Activated CD4-positive, alpha-beta T cell treated with anti-CD3 and anti-CD28 coated beads for 24 hours (primary cell): ENCODE measurements around the gene PROSER3.
"Not testable (repeated sequence)": the region's sequence is repeated elsewhere in the genome, so short reads cannot be mapped to it uniquely, and the experiment has no call there.

Experiments
- DNase-seq, 2 donors: peaks; one replicate each; pipeline ENCODE4 v3.0.0-alpha.2; 2020; ENCODE audit warnings: low read depth in 2 of 2

PROSER3 gene

GRCh38 chr19:35753634-35754369 lies 4.2 kb upstream of the PROSER3 start:
- DNase-seq = no peak

GRCh38 chr19:35754370-35755130 lies 3.4 kb upstream of the PROSER3 start:
- DNase-seq = no peak

DNA sequence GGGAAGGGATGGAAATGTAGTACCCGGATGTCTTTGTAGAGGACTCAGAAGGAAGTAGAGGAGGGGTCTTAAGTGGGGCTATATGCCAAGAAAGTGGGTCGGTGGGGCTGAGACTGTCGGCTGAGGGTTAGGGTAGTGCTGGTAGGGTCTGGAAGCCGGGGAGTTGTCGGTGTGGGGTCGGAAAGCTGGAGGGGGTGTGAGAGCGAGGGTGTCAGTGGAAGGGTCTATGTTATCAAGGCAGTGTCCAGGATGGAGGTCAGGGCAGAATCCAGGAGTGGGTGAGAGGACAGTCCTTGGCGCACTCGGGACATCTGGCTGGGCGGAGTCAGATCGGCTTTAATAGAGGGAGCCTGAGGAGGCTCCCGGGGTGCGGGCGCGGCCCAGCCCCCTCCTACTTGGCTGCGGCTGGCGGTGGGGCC lies 2.8 kb upstream of the PROSER3 start:
- no peak for DNase-seq

GRCh38 chr19:35755550-35756376 lies 2.2 kb upstream of the PROSER3 start:
- DNase-seq = no peak

DNA sequence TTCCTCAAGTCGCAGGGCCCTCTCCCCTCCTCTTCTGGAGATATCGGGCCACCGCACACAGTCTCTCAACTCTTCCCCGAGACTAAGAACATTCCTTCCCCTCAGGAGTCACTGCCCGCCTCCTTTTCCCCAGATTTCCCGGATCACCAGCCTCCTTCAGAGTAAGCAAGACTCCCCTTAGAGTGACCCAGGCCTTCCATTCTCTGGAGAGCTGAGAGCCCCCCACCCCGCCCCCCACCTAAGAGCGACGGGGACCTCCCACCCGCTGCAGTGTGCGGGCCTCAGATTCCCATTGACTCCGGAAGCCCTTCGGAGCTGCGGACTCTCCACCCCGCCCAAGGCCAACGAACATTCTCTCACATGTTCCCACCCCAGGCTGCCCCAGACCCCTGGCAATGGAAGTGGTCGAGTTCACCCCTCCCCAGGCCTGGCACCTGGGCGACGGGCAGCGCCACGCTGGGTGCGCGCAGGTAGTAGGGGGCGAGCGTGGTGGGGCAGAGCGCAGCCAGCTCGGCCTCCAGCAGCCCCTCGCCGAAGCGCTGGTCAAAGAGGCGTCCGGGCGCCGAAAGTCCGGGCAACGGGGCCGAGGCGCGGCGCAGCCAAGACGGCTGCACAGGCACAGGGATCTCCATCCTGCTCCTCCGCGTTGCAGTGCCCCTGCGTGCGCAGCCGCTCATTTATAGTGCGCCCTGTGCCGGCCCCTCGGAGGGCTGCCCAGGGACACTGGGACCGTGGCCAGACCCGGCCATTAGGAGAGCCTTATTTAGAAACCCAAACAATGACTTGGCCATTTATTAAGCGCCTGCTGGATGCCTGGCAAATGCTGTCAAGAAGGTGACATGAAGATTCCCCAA lies 1.4 kb upstream of the PROSER3 start, which contains the start of gene HSPB6:
Gene HSPB6, minus strand, starts transcription at position 653 of the 854 bp plus-strand sequence. Its CDS starts 21 bp downstream, at position 632.
- no peak for DNase-seq

- no peak for DNase-seq
These were observed 686 bp upstream of the PROSER3 start for GRCh38 chr19:35757231-35757748.

DNA sequence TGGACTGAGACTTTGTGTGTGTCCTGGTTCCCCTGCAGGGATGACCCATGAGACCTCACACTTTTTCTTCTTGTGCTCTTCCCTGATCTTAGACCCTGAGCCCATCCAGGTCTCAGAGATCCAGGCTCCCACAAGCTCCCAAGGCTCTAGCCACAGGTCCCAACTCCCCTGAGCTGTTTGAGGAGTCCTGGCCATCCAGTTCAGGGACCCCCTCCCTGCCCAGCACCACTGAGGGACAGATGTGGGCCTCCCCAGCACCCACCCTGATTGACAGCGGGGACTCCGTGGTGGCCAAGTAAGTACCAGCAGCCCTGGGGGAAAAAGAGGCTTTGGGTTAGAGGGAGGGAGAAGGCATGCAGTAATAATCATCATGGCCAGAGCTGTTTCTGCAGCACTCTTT lies 1.7 kb downstream of the PROSER3 start:
- no peak for DNase-seq

DNA sequence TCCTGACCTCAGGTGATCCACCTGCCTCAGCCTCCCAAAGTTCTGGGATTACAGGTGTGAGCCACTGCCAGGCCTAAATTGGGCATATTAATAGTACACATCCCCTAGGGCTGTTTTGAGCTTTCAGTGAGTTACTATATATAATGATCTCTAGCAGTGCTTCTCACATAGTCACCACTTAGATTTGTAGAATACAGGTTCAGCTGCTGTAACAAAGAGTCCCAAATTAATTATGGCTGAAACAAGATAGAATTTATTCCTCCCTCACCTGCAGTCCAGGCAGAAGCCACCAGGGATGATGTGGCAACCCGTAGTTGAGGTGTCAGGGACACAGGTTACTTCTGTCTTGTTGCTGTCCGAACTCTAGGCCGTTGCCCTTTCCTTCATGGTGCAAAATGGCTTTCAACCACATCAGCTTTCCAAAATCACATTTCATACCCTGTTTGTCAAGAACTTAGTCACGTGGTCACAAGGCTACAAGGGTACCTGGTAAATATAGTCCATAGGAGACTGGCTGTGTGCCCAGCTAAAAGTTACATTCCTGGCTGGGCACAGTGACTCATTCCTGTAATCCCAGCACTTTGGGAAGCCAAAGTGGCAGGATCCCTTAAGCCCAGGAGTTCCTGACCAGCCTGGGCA lies 2.9 kb downstream of the PROSER3 start:
- no peak for DNase-seq

DNA sequence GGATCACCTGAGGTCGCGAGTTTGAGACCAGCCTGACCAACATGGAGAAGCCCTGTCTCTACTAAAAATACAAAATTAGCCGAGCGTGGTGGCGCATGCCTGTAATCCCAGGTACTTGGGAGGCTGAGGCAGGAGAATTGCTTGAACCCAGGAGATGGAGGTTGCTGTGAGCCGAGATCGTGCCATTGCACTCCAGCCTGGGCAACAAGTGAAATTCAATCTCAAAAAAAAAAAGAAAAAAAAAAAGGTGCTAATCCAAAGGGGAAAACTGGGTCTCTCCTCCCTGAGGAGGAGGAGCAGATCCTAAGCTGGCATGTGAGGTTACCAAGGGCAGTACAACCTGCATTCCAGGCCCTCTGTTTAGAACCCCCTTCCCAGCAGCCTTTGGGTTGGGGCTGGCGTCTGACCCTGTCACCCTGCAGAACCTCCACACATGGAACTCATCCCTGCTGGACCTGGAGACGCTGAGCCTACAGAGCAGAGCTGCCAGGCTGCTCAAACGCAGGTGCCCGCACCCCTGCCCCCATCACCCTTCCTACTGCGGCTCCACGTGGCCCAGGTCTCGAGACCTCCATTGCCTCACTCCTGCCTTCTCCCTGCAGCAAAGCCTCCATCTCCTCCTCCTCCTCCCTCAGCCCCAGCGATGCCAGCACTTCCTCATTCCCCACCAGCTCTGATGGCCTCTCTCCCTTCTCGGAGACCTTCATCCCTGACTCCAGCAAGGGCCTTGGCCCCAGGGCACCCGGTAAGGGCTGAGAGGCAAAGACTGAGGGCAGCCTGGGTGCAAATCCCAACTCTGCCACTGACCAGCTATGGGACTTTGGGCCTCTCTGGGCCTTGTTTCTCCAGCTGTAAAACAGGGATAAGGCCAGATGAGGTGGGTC lies 6.7 kb downstream of the PROSER3 start:
- DNase-seq = no peak

- DNase-seq = no peak
These were observed 8.7 kb downstream of the PROSER3 start for GRCh38 chr19:35766571-35767104.

DNA sequence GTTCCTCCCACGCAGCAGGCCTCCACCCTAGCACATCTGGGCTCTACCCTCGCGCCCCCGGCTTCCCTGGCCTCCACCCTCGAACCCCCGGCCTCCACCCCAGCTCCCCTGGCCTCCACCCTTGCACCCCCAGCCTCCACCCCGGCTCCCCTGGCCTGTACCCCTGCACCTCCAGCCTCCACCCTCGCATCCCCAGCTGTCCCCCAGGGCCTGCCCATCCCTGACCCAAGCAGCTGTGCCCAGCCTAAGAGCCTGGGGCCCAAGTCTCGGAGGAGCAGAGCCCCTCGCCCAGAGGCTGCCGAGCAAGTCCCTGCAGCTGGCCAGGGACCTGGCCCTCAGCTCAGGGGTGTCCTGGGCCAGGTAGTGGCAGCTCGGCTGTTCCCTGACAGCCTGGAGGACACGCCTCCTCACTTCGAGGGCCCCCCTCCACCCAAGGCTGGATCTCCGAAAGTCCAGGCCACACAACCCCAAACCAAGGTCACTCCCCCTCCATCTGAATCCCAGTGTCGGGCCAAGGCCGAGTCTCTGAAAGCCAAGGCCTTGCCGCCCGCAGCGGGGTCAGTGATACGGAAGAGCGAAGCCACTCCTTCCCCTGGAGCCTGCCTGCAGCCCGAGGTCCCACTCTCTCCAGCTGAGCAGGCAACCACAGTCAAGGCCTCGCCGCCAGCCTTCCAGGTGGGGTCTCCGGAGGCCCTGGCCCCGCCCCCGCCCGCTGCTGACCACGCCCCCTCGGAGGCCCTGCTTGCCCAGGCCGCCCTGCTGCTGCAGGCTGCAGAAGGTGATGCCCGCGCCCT lies 9.5 kb downstream of the PROSER3 start:
- DNase-seq = no peak

DNA sequence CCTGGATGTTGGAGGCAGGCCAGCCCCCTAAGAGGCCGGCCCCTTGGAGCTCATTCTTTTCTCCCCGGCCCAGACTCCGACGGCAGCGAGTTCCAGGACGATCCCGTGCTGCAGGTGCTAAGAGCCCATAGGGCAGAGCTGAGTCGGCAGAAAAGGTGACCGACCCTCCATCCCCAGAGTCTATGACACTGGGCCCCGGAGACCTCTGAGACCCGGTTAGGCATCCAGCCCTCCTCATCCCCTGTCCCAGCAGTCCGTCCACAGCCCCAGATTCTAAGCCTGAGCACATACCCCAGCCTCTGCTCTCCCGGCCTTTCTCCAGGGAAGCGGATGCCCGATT lies 10.1 kb downstream of the PROSER3 start:
- DNase-seq = no peak

GRCh38 chr19:35772362-35772761 lies 14.4 kb downstream of the PROSER3 start:
- not testable (repeated sequence) for DNase-seq

GRCh38 chr19:35773020-35773806 lies 15.2 kb downstream of the PROSER3 start:
- DNase-seq = no peak

DNA sequence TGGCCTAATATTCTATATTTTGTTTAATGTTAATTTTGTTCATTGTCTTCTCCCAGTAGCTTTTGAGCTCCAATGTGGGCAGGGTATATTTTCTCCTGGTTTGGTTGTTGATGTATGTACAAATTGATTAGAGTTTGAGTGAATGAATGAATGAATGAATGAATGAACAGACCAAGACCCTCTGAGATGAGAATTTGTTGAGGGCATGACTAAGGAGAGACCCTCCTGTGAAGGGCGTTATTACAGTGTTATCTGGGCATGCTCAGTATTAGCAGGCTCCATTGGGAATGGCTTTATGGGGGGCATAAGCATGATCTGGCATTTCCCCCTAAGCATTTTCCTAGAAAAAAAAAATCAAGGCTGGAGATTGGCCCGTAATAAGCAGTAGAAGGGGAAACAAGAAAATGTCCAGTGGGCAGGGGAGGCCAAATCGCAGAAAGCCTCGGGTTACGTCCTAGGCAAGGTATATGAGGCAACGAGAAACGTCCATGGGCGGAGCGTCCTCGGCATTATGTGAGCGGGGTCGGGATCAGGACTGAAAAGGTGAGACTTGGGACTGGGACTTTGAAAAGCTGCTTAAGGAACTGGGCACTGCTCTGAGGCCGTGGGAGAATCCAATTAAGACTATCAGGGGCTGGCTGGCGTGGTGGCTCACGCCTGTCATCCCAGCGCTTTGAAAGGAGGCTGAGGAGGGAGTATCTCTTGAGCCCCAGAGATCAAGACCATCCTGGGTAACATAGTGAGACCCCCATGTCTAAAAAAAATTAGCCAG lies 16.5 kb downstream of the PROSER3 start:
- no peak for DNase-seq

GRCh38 chr19:35775046-35775297 lies 17.0 kb downstream of the PROSER3 start:
- no peak for DNase-seq
